ENCODE results near the gene RPL39L.

GRCh38 chr3:187150599-187150998, 11.3 kb upstream of the RPL39L start:
- TF ChIP-seq CTCF (IDR thresholded peaks at IDR 0.05) (no peak), EP300 (IDR thresholded peaks at IDR 0.05) (no peak), POLR2A (IDR thresholded peaks at IDR 0.05) (no peak)
